HEK293 (cell line): ENCODE measurements around the gene ADGRB3.

ENCODE experiments used
- CTCF ChIP-seq: fragments of 450-650 bp; formaldehyde crosslinking; IDR thresholded peaks from 2 replicates; pipeline ENCODE4 v1.5.1; 2016; ENCODE audit warnings: missing biosample characterization, missing genetic modification characterization
- SP3 ChIP-seq: fragments of 450-650 bp; formaldehyde crosslinking; IDR thresholded peaks from 2 replicates; pipeline ENCODE4 v1.5.1; 2016; ENCODE audit warnings: missing biosample characterization, missing genetic modification characterization
- ZNF184 ChIP-seq: fragments of 450-650 bp; IDR thresholded peaks from 2 replicates; pipeline ENCODE4 v1.5.1; 2018; ENCODE audit warnings: missing biosample characterization, mild to moderate bottlenecking, missing genetic modification characterization
- ZNF350 ChIP-seq: fragments of 450-650 bp; formaldehyde crosslinking; IDR thresholded peaks from 2 replicates; pipeline ENCODE4 v1.5.0; 2017; ENCODE audit warnings: missing biosample characterization, mild to moderate bottlenecking, missing genetic modification characterization
- ZNF521 ChIP-seq: fragments of 450-650 bp; formaldehyde crosslinking; IDR thresholded peaks from 2 replicates; pipeline ENCODE4 v1.5.1; 2017; ENCODE audit warnings: missing biosample characterization, mild to moderate bottlenecking, missing genetic modification characterization
- ZNF830 ChIP-seq: fragments of 450-650 bp; IDR thresholded peaks from 2 replicates; pipeline ENCODE4 v1.5.0; 2018; ENCODE audit warnings: missing biosample characterization, missing genetic modification characterization, low read depth, mild to moderate bottlenecking, moderate library complexity

- TF ChIP-seq ZNF830 (tag by site-specific recombination), result no peak
- TF ChIP-seq CTCF (tag by site-specific recombination), result no peak
- no peak for TF ChIP-seq ZNF521
- TF ChIP-seq SP3 (tag by site-specific recombination), result no peak
- no peak for TF ChIP-seq ZNF184 (tag by site-specific recombination)
- no peak for TF ChIP-seq ZNF350 (tag by site-specific recombination)
Observed at GRCh38 chr6:68976260-68976659, 341.2 kb downstream of the ADGRB3 start.
